Esophagus squamous epithelium (tissue), 4 donors: ENCODE measurements around the gene ABHD5.

ENCODE experiments used
- POLR2A ChIP-seq, 4 donors: fragments of 450-650 bp; IDR thresholded peaks; one replicate each; pipeline ENCODE4 v1.6.1; 2017; ENCODE audit warnings: antibody characterized with exemption in 4 of 4, mild to moderate bottlenecking in 4 of 4, moderate library complexity in 3 of 4
- TF ChIP-seq, protein P1 (sequence below), 6 experiments: fragments of 450-650 bp in 4 of 6; fragments of 200-600 bp in 2 of 6; sonication (generic) in 2 of 6; IDR thresholded peaks; one replicate each; pipeline ENCODE4 v1.5.1; 2016 to 2019; ENCODE audit warnings: antibody characterized with exemption in 6 of 6, mild to moderate bottlenecking in 4 of 6, moderate library complexity in 4 of 6

DNA sequence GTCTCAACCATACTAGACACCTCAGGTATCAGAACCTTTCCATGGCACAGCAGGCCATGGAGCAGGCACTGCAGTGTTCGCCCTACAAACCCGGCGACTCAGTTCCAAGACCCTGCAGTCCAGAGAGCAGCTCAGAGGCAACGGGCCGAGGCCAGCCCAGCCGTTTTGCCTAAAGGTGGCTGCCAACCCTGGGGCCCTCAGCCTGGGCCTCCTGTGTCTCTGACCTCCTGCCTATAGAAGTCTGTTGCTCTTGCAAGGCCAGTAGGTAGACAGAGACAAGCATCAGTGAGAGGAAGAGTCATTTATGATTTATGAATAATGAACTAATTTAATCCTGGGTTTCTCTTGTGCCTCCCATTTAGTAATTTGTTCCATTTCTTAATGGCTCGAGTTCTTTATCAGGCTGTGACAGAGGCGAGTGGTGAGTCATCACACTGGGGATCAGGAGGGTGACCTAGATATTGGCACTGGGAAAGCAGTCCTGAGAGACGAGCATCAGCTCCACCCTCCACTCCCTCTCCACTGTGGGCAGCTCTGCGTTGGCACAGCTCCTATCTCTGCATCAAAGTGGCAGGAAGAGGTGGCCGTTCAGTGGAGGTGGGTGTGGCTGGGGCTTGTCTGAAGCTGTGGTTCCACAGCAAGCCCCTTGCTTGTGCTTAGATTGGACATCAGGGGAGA, 79.8 kb downstream of the ABHD5 start:
- TF ChIP-seq, protein P1, sequence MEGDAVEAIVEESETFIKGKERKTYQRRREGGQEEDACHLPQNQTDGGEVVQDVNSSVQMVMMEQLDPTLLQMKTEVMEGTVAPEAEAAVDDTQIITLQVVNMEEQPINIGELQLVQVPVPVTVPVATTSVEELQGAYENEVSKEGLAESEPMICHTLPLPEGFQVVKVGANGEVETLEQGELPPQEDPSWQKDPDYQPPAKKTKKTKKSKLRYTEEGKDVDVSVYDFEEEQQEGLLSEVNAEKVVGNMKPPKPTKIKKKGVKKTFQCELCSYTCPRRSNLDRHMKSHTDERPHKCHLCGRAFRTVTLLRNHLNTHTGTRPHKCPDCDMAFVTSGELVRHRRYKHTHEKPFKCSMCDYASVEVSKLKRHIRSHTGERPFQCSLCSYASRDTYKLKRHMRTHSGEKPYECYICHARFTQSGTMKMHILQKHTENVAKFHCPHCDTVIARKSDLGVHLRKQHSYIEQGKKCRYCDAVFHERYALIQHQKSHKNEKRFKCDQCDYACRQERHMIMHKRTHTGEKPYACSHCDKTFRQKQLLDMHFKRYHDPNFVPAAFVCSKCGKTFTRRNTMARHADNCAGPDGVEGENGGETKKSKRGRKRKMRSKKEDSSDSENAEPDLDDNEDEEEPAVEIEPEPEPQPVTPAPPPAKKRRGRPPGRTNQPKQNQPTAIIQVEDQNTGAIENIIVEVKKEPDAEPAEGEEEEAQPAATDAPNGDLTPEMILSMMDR (IDR thresholded peaks at IDR 0.05): no peak
- TF ChIP-seq POLR2A (IDR thresholded peaks at IDR 0.05): no peak
